Activated naive CD8-positive, alpha-beta T cell treated with anti-CD3 and anti-CD28 coated beads, Interleukin-2, amount 50 U/mL, for 16 hours (primary cell): ENCODE results near the gene MTHFR.
"Not testable (repeated sequence)": the region's sequence is repeated elsewhere in the genome, so short reads cannot be mapped to it uniquely, and the experiment has no call there.

ENCODE experiments used
- DNase-seq: peaks from one replicate; pipeline ENCODE4 v3.0.0-alpha.2; 2020; ENCODE audit warnings: low read depth, low spot score

Gene MTHFR

DNA sequence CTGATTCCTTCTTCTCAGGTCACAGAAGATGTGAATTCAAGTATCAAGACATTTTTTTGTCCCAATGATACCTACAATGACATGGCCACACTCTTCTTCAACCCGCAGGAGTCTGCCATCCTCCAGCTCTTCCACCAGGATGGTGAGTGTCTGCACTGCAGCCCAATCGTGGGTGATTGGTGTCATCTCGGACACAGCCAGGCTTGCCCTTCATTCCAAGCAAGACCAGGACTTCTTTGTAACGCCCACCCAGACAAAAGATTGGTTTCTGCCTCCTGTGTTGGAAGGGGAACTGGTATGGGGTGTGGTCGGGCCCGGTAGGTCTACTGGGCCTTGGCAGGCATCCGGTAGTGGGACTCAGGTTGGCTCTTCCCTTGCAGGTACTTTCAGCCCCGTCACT lies 27.7 kb upstream of the MTHFR start:
- no peak for DNase-seq

DNA sequence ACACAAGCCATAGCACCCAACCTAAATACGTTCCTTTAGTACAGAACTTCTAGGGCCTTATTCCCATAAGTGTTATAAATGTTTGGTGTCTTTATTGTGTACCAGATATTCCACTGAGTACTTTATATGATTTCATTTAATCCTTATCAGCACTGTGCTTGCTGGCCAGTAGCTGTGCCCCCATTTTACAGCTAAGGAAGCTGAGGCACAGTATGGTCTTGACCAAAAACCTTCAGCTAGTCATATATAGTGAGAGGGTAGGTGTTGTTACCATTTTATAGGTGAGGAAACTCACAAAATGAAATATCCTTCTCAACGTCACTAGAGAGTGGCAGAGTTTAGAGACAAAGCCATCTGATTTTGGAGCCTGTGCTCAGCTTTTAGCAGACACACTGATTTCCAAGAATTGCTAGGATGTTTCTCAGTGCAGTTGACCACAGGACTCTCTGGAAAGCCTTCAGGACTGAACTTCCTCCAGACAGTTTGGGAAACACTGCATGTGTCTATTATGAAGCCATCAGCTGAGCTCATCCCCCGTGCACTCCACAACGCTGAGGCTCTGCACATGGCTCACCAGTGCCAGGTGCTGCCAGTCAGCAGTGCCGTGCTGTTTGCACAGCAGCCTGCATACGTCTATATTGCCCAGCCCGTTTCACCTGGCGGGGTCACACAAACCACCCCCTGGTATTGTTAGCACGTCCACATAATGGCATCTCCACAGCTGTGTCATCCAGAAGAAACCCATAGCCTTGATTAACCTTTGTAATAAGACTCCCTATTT lies 26.4 kb upstream of the MTHFR start:
- DNase-seq = no peak

DNA sequence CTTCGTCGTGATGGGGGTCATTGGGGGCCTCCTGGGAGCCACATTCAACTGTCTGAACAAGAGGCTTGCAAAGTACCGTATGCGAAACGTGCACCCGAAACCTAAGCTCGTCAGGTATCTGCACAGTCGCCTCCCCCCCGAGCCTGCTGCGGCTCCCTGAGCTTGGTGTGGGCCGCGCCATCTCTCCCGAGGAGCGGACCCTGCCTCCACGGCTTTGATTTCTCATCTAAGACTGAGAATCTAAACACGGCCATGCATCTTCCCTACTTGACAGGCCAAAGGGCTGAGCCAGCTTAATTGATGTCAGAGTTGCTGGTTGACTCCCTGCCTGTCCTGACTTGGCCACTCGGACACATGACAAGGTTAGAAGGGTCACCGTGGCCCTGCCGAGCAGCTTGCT lies 22.7 kb upstream of the MTHFR start:
- no peak for DNase-seq

DNA sequence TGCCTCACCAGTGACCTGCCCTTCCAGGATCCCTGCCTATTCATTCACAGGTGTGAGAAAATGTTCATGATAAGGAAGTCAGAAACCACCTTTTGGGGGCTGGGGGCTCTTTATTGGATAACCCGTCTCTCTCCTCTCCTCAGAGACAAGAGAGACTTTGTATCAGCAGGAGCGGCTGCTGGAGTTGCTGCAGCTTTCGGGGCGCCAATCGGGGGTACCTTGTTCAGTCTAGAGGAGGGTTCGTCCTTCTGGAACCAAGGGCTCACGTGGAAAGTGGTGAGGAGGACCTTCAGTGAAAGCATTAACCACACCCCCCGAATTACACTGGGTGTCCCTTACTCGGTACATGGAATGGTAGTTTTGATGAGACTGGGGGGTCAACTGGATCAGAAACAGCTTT lies 21.2 kb upstream of the MTHFR start:
- DNase-seq = no peak

DNA sequence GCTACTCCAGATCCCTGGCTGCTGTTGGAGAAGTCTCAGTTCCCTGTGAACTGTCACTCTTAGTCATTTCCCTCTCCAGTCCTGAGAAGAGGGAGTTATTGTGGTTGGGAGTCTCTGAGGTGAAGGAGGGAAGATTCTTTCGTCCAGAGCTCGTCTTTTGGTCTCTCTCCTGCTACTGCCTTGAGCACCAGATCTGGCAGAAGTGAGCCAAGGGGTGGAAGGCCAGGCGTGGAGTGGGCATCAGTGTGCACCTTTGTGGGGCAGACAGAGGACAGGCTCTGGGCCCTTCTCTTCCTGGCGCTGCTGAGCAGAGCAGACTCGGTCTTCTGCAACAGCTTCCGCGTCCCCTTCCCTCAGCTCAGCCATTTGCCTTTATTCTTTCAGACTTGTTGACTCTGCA lies 19.4 kb upstream of the MTHFR start:
- DNase-seq = no peak

DNA sequence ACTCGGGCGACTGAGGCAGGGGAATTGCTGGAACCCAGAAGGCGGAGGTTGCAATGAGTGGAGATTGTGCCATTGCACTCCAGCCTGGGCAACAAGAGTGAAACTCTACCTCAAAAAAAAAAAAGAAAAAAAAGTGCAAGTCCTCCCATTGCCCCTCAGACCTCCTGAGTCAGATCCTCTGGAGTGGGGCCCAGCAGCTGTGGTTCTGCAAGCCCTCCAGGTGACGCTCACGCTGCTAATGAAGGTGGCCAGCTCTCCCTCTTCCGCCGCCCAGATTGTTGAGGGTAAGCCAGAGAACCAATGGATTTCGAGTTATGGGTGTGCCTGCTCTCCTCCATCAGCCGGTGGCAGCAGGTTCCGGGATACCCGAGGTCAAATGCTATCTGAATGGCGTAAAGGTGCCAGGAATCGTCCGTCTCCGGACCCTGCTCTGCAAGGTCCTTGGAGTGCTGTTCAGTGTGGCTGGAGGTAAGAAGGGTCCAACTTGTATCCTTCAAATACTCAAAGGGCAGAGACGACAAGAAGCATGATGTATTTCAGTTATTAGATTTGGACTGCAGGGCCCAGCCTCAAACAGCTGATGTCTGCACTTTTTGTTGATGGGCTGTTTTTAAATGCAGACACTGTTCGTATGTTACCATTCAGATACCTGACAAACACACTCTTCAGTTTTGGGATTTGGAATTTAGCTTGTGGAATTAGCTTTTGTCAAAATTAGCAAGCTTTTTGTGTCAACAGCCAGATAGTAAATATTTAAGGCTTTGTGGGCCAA lies 17.8 kb upstream of the MTHFR start:
- no peak for DNase-seq

DNA sequence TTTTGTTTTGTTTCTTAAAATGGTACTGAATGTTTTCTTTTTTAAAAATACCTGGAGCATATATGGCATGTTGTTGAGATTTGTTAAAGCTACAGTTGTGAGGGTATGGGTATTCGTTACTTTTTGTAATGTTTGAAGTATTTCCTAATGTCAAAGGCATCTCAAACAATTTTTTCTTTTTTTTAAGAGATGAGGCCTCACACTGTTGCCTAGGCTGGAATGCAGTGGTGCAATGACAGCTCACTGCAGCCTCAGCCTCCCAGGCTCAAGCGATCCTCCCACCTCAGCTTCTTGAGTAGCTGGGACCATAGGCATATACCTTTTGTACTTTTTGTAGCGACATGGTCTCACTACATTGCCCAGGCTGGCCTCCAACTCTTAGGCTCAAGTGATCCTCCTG lies 16.3 kb upstream of the MTHFR start:
- DNase-seq = no peak

DNA sequence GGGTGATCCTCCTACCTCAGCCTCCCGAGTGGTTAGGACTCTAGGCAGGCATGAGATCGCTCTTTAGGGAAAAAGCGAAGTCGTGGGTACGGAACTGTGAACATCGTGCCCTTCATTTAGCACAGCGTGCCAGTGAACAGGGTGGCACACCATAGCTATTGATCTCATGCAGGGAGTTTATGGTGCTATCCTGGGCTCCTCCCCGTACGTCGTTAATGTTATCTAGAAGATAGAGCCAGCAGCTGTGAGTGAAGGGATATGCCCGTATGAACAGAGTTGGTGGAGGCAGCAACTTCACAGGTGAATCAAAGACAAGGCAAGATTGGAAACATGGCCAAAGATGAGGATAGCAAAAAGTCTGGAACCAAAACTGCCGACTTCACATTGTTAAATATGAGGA lies 11.4 kb upstream of the MTHFR start:
- DNase-seq = no peak

DNA sequence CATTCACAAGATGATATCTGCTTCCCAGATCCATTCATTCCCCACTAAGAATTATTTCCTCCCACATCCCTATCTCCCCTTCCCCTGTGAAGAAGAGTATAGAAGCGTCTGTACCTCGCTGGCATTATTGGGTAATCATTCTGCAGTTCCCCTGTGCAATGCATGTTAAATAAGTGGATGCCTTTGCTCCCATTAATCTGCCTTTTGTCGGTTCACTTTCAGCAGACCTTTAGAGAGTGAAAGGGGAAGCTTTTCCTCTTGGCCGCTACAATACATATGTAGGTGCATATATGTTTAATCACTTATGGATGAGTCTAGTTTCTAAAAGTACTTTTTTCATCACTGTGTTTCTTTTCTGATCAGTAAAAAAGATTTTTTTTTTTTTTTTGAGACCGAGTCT lies 7.3 kb upstream of the MTHFR start:
- DNase-seq = no peak

DNA sequence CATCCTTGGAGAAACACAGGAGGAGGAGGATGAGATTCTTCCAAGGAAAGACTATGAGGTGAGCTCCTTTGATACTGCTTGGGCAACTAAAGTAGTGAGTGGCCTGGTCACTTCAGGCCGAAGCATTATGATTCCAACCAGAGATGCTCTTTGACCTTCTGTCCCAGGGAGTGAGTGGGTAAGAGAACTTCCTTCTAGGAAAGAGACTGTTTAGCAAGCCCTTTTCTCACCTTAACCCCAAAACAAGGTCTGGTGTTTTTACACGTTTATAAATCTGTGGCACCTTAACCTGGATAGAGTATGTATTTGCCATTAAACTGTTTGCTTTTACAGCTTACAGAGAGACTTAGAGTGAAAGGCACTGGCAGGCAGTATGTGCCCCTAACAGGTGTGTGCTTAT lies 1.4 kb upstream of the MTHFR start:
- no peak for DNase-seq

DNA sequence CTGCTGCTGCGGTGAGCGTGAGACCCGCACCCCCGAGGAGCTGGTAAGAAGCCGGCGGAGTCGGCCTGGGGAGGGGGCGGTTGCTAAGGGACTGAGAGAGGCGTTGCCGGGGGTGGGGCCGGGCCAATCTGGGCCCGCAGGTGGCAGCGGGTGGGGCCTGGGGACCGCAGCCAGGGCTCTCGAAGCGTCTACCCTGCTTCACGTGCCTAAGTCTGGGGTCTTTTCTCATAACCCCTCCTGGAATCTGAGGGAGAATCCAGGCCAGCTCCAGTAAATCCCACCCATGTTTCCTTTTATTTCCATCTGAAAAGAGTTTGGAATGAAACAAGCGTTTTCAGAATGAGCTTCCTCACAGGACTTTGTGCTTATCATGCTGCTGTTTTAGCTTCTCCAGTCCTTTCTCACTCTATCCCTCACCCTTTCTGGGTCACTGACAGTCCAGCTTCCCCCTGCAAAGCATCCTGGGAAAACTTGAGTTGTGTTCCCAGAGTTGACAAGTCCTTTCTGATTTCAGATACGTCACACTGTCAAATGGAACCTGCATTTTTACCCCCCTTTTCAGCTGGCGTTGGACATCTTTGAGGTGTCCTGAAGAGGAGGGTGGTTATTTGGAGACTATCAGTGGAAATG lies 658 bp upstream of the MTHFR start:
- DNase-seq = no peak

DNA sequence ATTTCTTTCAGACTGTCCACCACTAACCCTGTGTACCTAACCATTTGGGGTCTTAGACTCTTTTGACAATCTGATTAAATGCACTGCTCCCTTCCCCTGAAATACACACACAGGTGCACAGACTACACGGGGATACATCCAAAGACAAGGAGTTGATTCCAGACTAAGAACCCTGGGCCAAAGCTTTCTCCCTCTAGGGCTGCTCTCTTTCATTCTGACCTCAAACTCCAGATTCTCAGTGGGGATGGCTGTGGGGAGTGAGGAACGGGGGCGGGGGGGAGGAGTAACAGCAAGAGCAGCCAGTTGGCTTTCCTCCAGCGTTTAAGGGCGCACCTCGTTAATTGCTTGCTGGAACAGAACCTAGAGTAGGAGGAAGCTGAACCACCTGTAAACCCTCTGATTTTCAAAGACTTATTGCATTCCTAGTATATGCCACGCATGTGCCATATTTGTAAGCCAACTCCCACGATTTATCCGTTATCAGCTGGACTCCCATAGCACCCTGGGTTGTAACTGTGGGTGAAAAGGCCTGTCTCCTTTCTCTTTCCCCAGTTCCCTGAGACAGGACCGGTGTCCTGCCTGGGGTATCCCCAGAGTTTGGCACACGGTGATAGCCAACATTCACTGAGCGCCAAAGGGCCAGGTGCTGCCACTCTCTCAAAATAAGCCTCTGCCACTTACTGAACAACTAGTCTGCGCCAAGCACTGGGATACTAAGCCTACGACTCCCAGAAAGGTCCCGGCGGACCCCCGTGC lies 920 bp downstream of the MTHFR start:
- no peak for DNase-seq

DNA sequence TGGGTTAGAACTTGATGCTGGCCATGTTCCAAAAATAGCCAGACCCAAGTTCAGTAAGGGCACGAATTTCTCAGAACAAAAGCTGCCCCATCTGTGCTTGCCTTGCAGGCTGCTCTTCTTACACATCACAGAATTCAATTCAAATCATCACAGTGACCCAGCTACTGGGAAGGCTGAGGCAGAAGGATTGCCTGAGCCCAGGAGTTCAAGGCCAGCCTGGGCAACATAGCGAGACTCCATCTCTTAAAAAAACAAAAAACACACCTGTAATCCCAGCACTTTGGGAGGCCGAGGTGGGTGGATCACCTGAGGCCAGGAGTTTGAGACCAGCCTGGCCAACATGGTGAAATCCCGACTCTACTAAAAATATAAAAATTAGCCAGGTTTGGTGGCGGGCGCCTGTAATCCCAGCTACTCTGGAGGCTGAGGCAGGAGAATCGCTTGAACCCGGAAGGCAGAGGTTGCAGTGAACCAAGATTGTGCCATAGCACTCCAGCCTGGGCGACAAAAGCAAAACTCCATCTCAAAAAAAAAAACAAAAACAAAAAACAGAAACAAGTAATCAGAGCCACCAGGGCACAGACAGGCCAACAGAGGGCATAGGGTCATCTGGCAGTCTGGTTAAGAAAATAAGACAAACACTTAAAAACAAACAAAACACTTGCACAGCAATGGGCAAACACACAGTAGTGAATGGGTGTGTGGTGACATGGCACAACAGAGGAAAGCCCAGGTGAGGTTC lies 1.7 kb downstream of the MTHFR start:
- DNase-seq = not testable (repeated sequence)

DNA sequence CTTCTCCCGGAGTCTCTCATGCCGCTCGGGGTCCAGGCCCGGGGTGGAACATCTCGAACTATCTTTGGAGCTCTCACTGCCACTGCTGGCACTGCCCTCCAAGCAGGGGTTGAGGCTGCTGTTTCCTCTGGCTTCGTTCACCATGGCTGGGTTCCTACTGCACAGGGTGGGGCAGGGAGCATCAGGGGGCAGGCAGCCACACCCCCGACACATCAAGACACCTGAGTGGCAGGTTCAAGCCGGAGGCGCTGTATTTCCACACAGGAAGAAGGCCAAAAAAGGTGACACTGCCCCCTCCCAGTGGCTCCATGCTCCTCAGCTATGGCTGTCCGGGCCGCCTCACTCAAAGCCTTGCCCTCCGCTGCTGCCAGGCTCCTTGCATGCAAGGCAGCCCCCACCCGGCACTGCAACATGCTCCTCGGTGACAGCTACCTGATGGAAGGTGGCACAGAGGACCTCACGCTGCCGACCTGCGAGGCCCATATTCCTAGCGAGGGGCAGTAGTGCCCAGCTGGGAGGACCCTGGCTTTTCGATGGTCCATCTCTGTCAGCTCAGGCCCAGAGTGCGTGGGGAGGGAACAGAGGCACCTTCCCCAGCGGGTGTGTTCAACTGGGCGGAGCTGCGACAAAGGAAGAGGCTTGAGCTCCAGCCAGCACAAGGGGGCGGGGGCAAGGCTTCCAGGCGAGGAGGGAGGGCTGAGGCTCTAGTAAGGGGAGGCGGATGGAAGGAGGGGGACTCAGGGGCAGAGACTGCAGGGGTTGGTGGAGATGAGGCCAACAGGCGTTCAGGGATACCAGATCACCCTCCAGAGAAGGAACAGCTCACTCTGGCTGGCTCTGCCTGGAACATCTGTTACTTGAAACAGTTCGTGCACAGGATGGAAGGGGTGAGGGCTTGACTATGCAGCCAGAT lies 2.5 kb downstream of the MTHFR start:
- no peak for DNase-seq

DNA sequence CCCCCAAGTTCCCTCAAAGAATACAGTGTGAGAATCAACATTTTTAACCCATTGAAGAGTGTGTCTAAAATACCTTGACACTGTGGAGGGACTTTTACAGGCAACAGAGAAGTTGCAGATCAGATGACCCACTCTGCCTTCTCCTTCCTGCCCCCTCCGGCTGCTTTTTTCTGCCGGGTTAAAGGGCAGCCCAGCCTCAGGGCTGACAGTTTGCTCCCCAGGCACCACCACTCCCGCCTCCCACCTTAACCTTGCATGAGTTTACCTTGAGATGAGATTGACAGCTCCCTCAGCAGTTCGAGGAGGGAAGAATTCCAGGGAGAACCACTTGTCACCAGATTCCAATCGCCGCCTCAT lies 3.2 kb downstream of the MTHFR start:
- DNase-seq = no peak

DNA sequence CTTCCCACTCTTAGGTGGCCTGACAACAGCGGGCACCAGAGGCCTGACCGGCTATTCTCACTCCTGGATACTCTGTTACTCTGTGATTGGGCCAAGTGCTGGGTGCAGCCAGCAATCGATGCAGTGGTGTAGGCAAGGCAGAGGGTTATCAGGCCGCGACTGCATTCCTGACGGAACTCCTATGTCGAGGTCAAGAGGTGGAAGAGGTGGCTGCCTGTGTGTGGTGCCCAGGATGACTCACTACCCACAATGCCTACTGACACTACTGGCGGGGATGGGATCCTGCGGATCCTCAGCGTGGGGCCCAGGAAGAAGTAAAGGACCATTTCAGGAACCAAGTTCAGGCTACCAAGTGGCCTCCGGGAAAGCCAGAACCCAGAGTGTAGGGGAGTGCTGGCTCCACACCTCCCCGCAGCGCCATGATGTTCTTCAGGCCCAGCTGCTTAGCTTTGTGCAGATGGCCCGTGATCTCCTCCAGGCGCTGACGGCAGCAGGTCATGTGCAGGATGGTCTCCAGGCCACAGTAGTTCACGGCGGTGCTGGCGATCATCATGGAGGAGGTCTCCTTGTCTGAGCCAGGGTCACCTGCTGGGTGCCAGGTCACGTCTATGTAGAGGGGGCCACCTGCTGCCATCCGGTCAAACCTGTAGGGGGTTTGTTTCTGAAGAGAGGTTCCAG lies 4.9 kb downstream of the MTHFR start:
- DNase-seq = no peak

DNA sequence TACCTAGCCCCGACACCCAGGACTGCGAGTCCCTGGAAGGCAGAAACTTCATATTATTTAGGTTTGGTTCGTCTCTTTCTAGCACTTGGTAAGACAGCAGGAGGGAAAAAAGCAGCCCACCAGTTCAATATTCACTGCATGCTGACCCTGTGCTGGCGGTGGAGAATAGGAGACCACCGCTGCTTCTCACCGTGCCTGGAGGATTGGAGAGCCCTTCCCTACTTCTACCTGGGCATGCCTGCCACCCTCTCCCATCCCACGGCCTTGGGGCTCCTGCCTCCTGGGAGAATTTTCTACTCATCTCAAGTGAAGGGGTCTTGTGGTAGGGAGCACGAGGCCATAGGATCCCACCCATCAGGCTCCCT lies 5.4 kb downstream of the MTHFR start:
- no peak for DNase-seq

DNA sequence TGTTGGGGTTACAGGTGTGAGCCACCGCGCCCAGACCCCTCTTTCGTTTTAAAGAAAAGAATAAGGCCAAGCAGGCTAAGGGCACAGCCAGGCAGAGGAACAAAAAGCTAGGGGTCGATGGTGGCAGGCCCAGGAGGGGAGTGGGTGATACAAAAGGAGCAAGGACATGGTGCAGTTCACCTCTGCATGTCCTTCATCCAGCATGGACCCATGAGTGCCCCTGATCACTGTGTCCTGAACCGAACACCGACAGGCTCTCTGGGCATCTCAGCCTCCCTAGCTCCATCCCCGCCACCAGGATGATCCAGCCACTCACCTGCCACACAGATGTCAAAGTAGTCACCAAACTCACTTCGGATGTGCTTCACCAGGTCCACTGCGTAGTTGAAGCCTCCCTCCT lies 5.9 kb downstream of the MTHFR start:
- no peak for DNase-seq

DNA sequence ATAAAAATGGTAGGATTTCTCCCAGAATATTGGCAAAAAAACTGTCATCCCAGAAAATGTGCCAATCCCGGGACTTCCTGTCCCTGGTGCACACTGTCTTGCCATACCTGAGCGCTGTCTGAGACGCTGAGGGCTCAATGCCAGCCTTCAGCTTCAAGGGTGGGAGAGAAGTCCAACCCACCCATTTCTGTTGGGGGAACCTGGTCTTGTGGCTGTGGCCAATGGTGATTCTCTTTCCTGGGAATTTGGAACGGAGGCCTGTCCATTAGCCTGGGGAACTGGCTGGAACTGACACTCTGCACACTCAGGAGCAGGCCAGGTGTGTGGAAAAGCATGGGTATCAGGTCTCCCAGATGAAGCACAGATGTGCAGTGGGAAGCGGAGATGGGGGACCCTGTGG lies 6.7 kb downstream of the MTHFR start:
- no peak for DNase-seq
